ENCODE results near the gene UST. TPM values are rescaled to one million over a fixed set of nuclear protein-coding genes. Genes with fewer than 3 reads are reported as not detected.

UST gene
- total RNA-seq, 1 donor, result 13.0 TPM

DNA sequence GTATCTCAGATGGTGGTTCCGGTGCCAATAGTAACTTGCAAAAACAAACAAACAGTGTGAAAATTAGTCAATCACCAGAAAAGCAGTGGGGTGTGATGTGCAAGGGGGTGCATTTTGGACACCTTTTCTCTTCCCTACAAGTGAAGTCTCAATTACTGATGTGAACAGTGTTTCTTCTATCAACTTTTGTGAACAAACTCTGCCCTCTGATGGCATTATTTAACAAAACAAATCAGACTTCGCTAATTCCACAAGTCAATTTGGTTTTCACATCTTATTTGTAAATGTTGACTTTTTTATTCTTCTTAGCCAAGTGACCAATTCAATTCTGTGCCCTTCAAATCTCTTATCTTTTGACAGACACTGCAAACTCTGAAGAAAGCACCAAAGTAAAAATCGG is 212.2 kb downstream of the UST start:
- TF ChIP-seq, protein P1, sequence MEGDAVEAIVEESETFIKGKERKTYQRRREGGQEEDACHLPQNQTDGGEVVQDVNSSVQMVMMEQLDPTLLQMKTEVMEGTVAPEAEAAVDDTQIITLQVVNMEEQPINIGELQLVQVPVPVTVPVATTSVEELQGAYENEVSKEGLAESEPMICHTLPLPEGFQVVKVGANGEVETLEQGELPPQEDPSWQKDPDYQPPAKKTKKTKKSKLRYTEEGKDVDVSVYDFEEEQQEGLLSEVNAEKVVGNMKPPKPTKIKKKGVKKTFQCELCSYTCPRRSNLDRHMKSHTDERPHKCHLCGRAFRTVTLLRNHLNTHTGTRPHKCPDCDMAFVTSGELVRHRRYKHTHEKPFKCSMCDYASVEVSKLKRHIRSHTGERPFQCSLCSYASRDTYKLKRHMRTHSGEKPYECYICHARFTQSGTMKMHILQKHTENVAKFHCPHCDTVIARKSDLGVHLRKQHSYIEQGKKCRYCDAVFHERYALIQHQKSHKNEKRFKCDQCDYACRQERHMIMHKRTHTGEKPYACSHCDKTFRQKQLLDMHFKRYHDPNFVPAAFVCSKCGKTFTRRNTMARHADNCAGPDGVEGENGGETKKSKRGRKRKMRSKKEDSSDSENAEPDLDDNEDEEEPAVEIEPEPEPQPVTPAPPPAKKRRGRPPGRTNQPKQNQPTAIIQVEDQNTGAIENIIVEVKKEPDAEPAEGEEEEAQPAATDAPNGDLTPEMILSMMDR (IDR thresholded peaks at IDR 0.05; ENCODE audit: insufficient read depth, low read depth, low read length), result no peak
- no peak overlapping the region for H3K4me3 ChIP-seq (ENCODE audit: low read depth, low read length)
- no peak for DNase-seq (ENCODE audit: low read depth)

DNA sequence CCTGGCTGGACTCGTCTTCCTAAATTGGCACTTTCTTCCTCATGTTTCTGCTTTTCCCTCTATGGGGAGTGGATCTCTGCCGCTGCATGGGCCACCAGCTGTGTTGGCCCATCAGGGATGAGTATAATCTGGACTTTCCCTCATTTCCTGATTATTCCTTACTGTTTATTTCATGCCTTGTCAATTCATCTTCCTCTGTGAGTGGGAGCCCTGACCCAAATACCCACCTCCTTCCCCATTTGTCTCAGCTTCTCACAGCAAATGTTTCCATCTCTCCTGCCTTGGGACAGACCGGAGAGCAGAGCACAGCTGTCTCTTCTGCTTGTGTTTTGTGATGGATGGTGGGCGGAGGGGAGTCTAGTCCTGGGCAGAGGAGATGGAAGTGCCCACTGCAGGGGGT is 212.7 kb downstream of the UST start:
- TF ChIP-seq, protein P1 (IDR thresholded peaks at IDR 0.05; ENCODE audit: insufficient read depth, low read depth, low read length), result no peak
- no peak overlapping the region for H3K4me3 ChIP-seq (ENCODE audit: low read depth, low read length)
- DNase-seq (ENCODE audit: low read depth), result no peak

GRCh38 chr6:148962854-148963515 is 216.2 kb downstream of the UST start:
- no peak for DNase-seq (ENCODE audit: low read depth)
- TF ChIP-seq, protein P1 (IDR thresholded peaks at IDR 0.05; ENCODE audit: insufficient read depth, low read depth, low read length), result no peak
- H3K4me3 ChIP-seq (ENCODE audit: low read depth, low read length), result no peak overlapping the region

DNA sequence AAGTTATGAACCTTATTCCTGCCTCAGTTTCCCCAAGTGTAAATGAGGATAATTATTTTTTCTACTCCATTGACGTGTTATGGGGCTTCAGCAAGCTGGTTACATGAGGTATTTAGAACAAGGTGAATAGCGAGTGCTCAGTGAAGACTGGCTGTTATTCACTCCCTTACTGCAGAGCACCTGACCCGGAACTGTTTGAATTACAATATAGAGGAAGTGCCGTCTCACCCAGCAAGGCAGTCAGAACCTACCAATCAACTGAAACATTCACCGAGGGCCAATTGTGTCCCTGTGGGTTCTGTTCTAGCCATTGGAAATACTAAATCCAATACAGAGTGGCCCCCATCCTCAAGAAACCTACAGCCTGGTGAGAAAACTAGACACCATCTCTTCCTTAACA is 216.9 kb downstream of the UST start:
- no peak for DNase-seq (ENCODE audit: low read depth)
- TF ChIP-seq, protein P1 (IDR thresholded peaks at IDR 0.05; ENCODE audit: insufficient read depth, low read depth, low read length), result no peak
- no peak overlapping the region for H3K4me3 ChIP-seq (ENCODE audit: low read depth, low read length)

GRCh38 chr6:148964467-148964866 is 217.6 kb downstream of the UST start:
- H3K4me3 ChIP-seq (ENCODE audit: low read depth, low read length), result no peak overlapping the region
- DNase-seq (ENCODE audit: low read depth), result no peak
- TF ChIP-seq, protein P1 (IDR thresholded peaks at IDR 0.05; ENCODE audit: insufficient read depth, low read depth, low read length), result no peak

DNA sequence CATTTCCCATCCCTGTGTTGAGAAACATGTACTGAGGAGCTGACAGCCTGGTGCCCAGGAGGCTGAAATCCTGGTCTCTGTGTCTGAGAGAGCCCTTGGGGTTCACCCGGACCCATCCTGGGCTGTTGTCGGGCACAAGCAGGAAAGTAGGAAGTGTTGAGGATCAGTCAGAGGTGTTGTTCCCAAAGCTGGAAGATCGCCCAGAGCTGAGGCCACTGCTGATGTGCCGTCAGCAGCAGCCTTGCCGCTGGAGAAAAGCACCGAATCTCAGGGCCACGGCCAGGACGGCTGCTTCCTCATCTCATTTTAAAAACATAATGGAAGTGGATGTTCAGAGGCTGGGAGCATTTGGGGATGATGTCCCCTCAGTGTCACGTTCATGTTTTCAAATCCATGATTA is 218.5 kb downstream of the UST start:
- TF ChIP-seq, protein P1 (IDR thresholded peaks at IDR 0.05; ENCODE audit: insufficient read depth, low read depth, low read length), result no peak
- DNase-seq (ENCODE audit: low read depth), result no peak
- no peak overlapping the region for H3K4me3 ChIP-seq (ENCODE audit: low read depth, low read length)

DNA sequence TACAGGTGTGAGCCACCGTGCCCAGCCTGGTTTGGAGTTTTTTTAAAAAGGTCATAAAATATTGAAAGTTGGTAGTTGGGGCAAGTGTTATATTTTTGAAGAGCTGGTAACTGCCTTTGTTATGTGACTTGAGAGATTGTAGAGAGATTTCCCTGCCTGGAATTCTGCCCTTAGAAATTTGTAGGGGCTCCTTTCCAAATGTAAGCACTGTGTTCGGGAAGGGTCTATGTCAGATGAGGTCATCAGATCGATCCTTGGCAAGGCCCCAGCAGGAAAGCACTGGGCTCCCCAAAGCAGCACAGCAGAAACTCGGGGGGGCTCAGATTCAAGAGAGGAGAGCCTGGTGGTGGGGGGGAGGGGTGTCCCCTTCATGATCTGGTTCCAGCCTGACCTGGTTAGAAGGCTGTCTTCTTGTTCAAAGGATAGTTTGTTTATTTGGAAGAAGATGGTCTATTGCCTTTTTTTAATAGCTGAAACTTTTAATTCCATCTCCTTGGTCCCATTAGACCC is 220.2 kb downstream of the UST start:
- H3K4me3 ChIP-seq (ENCODE audit: low read depth, low read length), result no peak overlapping the region
- no peak for DNase-seq (ENCODE audit: low read depth)
- TF ChIP-seq, protein P1 (IDR thresholded peaks at IDR 0.05; ENCODE audit: insufficient read depth, low read depth, low read length), result no peak
